Mesothelial cell of epicardium (in vitro differentiated cells): ENCODE data around the gene GIPR. TPM values are rescaled to one million over a fixed set of nuclear protein-coding genes. Genes with fewer than 3 reads are reported as not detected.

Experiments used
- DNase-seq, 2 experiments: peaks; one replicate each; pipeline ENCODE4 v3.0.0; 2021; ENCODE audit warnings: low spot score in 2 of 2; ENCODE audit not compliant: unreplicated experiment in 2 of 2
- H3K27ac Mint-ChIP-seq: 2 replicates; pipeline ENCODE4 v1.8.0; 2021; ENCODE audit warnings: mixed read lengths
- H3K27me3 Mint-ChIP-seq: 2 replicates; pipeline ENCODE4 v1.8.0; 2021; ENCODE audit warnings: low read depth, mixed read lengths
- H3K36me3 Mint-ChIP-seq: 2 replicates; pipeline ENCODE4 v1.8.0; 2021; ENCODE audit warnings: mixed read lengths
- H3K4me1 Mint-ChIP-seq: 2 replicates; pipeline ENCODE4 v1.8.0; 2021; ENCODE audit warnings: mixed read lengths
- H3K4me3 Mint-ChIP-seq: 2 replicates; pipeline ENCODE4 v1.8.0; 2021; ENCODE audit warnings: mild to moderate bottlenecking, moderate library complexity, mixed read lengths
- H3K9me3 Mint-ChIP-seq: 2 replicates; pipeline ENCODE4 v1.8.0; 2021; ENCODE audit warnings: mixed read lengths
- CTCF ChIP-seq: fragments of 200-600 bp; sonication (generic); IDR thresholded peaks from one replicate; pipeline ENCODE4 v1.5.0; 2021; ENCODE audit warnings: antibody characterized with exemption; ENCODE audit not compliant: unreplicated experiment
- total RNA-seq: library from RNA; stranded (reverse); gene quantifications from 3 replicates; pipeline ENCODE4 v1.2.1, GENCODE V29; 2021

Gene GIPR
- total RNA-seq, 1 donor from 2014 or later = 5.1 TPM

DNA sequence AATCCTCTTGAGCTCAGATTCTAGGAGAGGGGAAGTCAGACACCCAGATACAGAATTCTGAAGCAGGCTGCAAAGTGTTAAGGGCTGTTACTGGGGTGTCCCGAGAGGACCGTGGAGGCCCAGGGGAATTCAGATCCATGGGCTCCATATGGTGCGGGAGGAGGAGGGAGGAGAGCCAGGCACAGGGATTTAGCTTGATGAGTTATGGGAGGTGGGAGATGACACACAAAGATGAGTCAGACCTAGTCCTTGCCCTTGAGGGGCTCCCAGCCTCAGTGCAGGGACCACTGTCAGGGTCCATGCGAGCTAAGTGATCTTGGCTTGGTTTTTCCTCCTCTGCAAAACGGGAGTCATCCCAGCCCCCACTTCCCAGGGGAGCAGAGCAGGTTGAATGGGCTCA lies 14.4 kb upstream of the GIPR start:
- Mint-ChIP-seq H3K27ac (peak overlapping the region; percentile 77), H3K36me3 (no peaks in the 10 kb centered on the region), H3K4me1 (peaks cover 9% of the 10 kb centered on the region), H3K4me3 (no peak overlapping the region), H3K9me3 (no peaks in the 10 kb centered on the region), H3K27me3 (no peaks in the 10 kb centered on the region)
- DNase-seq = no peak
- TF ChIP-seq CTCF = no peak

DNA sequence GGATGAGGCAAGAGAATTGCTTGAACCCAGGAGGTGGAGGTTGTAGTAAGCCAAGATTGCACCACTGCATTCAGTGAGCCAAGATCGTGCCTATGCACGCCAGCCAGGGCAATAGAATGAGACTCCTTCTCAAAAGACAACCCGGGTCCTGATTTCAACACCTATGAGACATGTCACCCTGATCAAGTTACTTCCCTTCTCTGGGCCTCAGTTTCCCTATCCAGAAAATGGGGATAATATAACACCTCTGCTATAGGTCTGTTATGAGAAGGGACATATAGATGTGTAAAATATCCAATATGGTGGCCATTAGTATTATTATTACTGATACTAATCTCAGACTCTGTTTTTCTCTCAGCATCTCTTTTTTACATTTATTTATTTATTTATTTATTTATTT lies 12.9 kb upstream of the GIPR start:
- DNase-seq = no peak
- peaks cover 11% of the 10 kb centered on the region for H3K4me1 Mint-ChIP-seq
- no peak overlapping the region for H3K4me3 Mint-ChIP-seq
- H3K27ac Mint-ChIP-seq = no peak overlapping the region
- no peaks in the 10 kb centered on the region for H3K9me3 Mint-ChIP-seq
- H3K27me3 Mint-ChIP-seq = peaks cover 5% of the 10 kb centered on the region
- TF ChIP-seq CTCF = no peak
- no peaks in the 10 kb centered on the region for H3K36me3 Mint-ChIP-seq

DNA sequence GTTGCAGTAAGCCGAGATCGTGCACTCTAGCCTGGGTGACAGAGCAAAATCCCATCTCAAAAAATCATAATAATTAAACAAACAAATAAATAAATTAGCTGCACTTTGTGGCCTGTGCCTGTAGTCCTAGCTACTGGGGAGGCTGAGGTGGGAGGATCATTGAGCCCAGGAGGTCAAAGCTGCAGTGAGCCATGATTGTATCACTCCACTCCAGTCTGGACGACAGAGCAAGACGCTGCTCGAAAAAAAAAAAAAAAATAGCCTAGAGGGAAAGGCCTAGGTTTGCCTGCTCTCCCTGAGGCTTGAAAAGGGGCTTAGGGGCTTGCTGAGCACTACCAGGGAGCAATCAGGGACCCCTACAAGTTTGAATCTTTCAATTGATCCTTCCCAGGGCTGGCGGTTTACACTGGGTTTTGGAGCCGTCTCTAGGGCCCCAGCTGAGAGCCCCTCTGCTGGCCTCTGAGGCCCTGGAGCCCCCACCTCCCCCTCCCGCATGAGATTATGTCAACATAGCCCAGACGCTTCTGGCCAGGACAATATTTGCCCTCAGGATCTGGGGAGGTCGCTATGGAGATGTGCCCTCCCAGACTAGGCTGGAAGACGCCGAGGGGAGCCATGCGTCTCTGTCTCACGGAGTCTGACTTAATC lies 10.4 kb upstream of the GIPR start:
- Mint-ChIP-seq H3K36me3 (no peaks in the 10 kb centered on the region), H3K9me3 (no peaks in the 10 kb centered on the region), H3K4me3 (no peak overlapping the region), H3K4me1 (peaks cover 11% of the 10 kb centered on the region), H3K27ac (no peak overlapping the region), H3K27me3 (peaks cover 12% of the 10 kb centered on the region)
- no peak for TF ChIP-seq CTCF
- no peak for DNase-seq

DNA sequence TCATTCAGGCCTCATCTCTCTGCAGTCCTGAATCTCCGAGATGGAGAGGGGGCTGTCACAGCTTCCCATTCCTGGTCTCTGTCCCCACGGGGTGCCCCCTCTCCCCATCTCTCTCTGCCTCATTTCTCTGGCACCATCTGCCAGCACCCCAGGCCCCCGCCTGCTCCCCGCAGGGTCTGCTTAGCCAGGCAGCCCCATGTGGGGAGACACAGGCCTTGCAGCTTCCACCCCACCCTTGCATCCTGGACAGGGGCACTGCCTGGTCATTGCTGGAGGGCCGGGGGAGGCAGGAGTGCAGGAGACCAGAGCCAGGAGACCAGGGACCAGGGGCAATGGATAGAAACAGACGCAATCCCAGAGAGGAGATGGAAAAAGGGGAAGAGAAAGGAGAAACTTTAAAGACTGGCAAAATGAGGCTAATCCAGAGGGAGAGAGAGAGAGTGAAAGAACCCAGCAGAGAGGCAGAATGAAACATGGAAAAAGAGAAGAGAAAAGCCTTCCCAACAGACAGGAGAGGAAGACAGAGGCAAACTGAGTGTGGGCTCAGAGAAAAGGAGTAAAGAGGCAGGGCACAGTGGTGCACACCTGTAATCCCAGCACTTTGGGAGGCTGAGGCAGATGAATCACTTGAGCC lies 8.8 kb upstream of the GIPR start:
- Mint-ChIP-seq H3K27me3 (peaks cover 12% of the 10 kb centered on the region), H3K27ac (no peak overlapping the region), H3K4me1 (peaks cover 3% of the 10 kb centered on the region), H3K4me3 (no peak overlapping the region), H3K36me3 (no peaks in the 10 kb centered on the region), H3K9me3 (no peaks in the 10 kb centered on the region)
- no peak for DNase-seq
- TF ChIP-seq CTCF = no peak

DNA sequence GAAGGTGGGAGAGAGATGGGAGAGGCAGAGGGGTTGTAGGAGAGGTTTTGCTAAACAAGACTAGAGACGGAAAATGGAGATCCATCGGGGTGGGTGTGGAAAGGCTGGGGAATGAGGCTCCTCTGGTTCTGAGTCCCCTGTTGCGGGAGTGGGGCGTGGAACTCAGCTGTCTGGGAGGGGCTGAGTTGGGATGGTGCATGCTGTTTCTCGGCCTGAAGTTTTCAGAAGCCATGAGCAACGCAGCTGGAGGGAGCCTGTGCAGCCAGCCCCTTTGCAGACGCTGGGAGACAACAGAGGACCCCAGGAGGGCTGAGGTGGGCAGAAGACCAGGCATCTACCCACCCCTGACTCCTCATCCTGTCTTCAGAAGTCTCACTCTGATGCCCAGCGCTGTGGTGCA lies 7.4 kb upstream of the GIPR start:
- Mint-ChIP-seq H3K27ac (no peak overlapping the region), H3K4me3 (no peak overlapping the region), H3K9me3 (no peaks in the 10 kb centered on the region), H3K4me1 (peaks cover 3% of the 10 kb centered on the region), H3K27me3 (peaks cover 19% of the 10 kb centered on the region), H3K36me3 (no peaks in the 10 kb centered on the region)
- DNase-seq = no peak
- no peak for TF ChIP-seq CTCF
